Rectal smooth muscle tissue (tissue), 1 donor: ENCODE data around the gene PBX1.
A peak's percentile ranks its signal among the peaks of the same experiment; 100 is the strongest.

Experiments
- H3K27ac ChIP-seq: one replicate; pipeline ENCODE4 v1.7.0; 2013; ENCODE audit warnings: low read depth, low read length, inconsistent platforms
- H3K27me3 ChIP-seq: one replicate; pipeline ENCODE4 v1.7.0; 2013; ENCODE audit warnings: low read length; ENCODE audit not compliant: control insufficient read depth, insufficient read depth
- H3K36me3 ChIP-seq: one replicate; pipeline ENCODE4 v1.7.0; 2013; ENCODE audit warnings: low read length; ENCODE audit not compliant: control insufficient read depth, insufficient read depth
- H3K4me1 ChIP-seq: one replicate; pipeline ENCODE4 v1.7.0; 2013; ENCODE audit warnings: low read length; ENCODE audit not compliant: control insufficient read depth, insufficient read depth
- H3K4me3 ChIP-seq: one replicate; pipeline ENCODE4 v1.7.0; 2013; ENCODE audit warnings: low read length
- H3K9ac ChIP-seq: one replicate; pipeline ENCODE4 v1.7.0; 2013; ENCODE audit warnings: low read length

The PBX1 gene

DNA sequence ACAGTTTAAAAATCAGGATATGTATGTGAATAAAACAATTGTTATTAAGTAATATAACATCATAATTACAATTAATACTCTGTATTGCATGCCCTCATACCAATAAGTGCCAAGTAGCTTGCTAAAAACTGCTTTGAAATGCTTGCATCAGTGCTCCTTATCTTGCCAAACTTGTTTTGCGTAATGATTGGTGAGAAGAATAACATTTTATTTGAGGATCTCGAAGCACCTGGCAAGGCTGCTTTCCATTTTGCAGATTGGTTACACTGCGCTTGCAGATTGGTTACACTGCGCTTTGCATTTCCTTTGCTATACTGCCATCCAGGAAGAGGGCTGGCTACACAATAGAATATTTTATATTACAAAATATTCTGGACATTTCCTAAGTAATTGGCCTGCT, 1.7 kb upstream of the PBX1 start:
- no peak overlapping the region for H3K4me3 ChIP-seq
- H3K27me3 ChIP-seq: no peaks in the 10 kb centered on the region
- H3K27ac ChIP-seq: no peak overlapping the region
- no peaks in the 10 kb centered on the region for H3K4me1 ChIP-seq
- no peaks in the 10 kb centered on the region for H3K36me3 ChIP-seq
- H3K9ac ChIP-seq: no peak overlapping the region

DNA sequence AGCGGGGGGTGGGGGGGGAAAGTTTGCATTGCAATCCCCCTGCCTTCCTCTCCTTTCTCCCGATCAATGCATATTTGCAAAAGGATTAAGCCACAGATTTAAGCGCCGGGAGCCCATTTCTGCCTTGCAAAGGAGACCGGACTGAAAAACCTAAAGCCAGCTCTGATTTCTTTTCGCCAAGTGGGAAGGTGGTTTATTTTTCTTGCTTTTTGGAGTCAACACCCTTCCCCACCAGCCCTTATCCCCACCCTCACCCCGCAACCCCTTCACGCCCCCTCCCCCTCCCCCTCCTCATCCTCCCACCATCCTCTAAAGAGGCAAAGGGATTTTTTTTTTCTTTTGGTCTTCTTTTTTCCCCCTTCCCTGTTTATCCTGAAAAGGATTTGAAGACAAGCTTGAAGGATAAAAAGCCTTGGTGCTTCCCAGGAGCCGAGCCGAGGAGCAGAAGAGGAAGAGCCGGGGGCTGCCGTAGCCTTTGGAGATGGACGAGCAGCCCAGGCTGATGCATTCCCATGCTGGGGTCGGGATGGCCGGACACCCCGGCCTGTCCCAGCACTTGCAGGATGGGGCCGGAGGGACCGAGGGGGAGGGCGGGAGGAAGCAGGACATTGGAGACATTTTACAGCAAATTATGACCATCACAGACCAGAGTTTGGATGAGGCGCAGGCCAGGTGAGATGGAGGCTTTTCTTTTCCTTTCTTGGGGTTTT, 513 bp downstream of the PBX1 start:
- Histone ChIP-seq H3K4me3 (peak overlapping the region; percentile 83), H3K36me3 (no peaks in the 10 kb centered on the region), H3K9ac (no peak overlapping the region), H3K27me3 (no peaks in the 10 kb centered on the region), H3K4me1 (no peaks in the 10 kb centered on the region), H3K27ac (peak overlapping the region; percentile 85)

DNA sequence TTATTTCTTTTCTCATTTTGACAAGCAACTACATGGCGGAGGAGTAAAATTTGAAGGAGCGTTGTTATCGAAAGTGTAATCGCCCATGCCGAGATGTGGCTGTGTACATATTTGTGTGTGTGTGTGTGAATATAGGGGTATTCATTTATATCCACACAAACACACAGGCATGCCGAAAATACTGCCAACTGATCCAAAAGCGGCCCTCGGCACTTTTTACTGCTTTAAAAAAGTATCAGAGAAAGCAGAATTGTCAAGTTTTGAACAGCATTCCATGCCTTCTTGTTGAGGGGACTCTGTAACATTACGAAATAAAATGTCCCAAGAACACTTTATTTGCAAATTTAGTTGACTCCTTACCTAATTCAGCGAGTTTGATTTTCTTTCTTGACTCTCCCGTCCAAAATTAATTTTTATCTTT, 1.1 kb downstream of the PBX1 start:
- peak overlapping the region; percentile 85 for H3K27ac ChIP-seq
- H3K9ac ChIP-seq: no peak overlapping the region
- H3K4me3 ChIP-seq: peak overlapping the region; percentile 83
- H3K27me3 ChIP-seq: no peaks in the 10 kb centered on the region
- no peaks in the 10 kb centered on the region for H3K4me1 ChIP-seq
- no peaks in the 10 kb centered on the region for H3K36me3 ChIP-seq

DNA sequence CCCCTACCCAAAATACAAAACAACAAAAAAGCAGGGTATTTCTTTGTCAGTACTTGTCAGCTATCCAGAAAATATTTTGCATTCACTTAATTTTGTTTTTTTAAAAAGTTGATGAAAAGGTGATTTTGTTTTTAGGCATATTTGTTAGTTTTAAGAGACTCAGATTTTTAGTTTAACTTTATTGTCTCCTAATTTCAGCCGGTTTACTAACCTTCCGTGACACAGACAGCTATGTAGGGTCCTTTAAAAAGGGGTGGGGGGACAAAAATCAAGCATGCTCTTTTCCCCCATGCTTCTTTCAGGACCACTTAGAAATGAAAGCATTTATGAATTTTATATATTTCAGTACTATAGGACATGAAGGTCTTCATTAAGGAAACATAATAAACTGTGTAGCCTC, 1.6 kb downstream of the PBX1 start:
- Histone ChIP-seq H3K9ac (no peak overlapping the region), H3K4me3 (peak overlapping the region; percentile 83), H3K36me3 (no peaks in the 10 kb centered on the region), H3K27me3 (no peaks in the 10 kb centered on the region), H3K4me1 (peaks cover 3% of the 10 kb centered on the region), H3K27ac (peak overlapping the region; percentile 85)

DNA sequence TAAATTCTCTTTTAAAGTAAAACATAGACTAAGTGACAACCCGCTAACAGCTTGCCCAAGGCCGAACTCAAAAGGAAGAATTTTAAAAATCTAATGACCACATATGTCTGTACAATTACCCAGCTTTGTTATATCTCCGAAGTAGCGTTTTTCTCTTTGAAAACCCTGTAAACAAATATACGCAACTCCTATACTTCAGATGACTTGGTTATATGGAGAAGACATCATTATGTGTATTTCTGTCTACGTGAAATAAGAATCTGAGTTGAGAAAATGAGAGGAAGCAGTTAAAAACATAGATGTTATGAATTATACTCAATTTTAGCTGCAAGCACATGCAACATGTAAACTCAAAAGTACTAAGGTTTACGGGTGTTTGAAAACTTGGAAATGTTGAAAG, 2.0 kb downstream of the PBX1 start:
- no peaks in the 10 kb centered on the region for H3K36me3 ChIP-seq
- peak overlapping the region; percentile 83 for H3K4me3 ChIP-seq
- H3K27ac ChIP-seq: peak overlapping the region; percentile 85
- peaks cover 3% of the 10 kb centered on the region for H3K4me1 ChIP-seq
- no peak overlapping the region for H3K9ac ChIP-seq
- no peaks in the 10 kb centered on the region for H3K27me3 ChIP-seq

DNA sequence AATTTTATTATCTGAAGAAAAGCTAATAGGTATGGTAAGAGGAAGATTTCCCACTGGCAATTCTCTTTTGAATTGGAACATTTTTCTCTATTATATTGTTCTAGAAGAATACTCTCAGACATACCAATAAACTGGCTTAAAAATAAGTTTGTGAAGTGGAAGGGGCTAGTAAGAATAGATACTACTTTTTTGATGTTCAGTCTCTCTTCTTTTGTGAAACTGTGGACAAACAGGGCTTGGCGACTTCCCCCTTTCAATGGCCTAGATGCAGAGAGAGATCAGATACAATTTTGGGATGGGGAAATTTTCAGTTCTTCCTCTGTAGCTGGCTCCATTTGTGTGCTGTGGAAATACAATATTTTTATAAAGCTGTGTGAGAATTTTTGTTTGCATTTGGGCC, 2.5 kb downstream of the PBX1 start:
- Histone ChIP-seq H3K9ac (no peak overlapping the region), H3K36me3 (no peaks in the 10 kb centered on the region), H3K27ac (peak overlapping the region; percentile 85), H3K4me1 (peaks cover 3% of the 10 kb centered on the region), H3K4me3 (peak overlapping the region; percentile 83), H3K27me3 (no peaks in the 10 kb centered on the region)

DNA sequence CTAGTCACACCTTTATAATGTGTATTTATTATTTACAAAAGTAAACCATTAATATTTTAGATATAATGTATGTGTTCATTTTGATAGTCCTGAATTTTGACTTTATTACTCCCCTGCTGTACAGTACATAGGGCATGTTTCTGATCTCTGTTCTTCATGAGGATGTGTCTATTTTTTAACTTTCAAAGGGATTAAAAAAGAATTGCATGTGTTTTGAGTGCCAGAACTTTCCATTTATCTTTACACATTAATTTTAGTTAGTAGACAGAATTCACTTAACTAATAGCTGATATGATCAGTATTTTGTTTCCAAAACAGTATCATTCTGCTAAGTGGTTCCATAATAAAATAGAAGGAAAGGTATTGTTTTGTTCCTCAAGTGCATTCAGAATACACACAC, 3.1 kb downstream of the PBX1 start:
- no peaks in the 10 kb centered on the region for H3K27me3 ChIP-seq
- H3K27ac ChIP-seq: peak overlapping the region; percentile 85
- peaks cover 3% of the 10 kb centered on the region for H3K4me1 ChIP-seq
- no peak overlapping the region for H3K9ac ChIP-seq
- peak overlapping the region; percentile 83 for H3K4me3 ChIP-seq
- H3K36me3 ChIP-seq: no peaks in the 10 kb centered on the region

DNA sequence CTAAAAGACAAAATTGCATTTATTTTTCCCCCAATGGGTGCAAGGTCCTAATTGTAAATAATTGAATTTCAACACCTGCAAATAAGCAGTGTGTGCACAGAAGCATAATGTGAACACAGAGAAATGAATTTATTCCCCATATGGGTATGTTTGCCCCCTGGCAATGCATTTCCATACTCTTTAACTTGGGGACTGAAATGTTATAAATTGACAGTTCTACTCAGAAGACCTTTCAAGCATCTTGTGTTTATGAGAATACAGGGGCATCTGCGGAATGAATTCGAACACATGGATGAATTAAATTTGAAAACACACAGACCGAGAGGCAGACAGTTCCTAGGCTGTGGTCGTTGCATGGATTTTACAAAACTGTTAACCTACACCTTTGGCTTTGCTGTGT, 3.5 kb downstream of the PBX1 start:
- H3K27ac ChIP-seq: peak overlapping the region; percentile 71

DNA sequence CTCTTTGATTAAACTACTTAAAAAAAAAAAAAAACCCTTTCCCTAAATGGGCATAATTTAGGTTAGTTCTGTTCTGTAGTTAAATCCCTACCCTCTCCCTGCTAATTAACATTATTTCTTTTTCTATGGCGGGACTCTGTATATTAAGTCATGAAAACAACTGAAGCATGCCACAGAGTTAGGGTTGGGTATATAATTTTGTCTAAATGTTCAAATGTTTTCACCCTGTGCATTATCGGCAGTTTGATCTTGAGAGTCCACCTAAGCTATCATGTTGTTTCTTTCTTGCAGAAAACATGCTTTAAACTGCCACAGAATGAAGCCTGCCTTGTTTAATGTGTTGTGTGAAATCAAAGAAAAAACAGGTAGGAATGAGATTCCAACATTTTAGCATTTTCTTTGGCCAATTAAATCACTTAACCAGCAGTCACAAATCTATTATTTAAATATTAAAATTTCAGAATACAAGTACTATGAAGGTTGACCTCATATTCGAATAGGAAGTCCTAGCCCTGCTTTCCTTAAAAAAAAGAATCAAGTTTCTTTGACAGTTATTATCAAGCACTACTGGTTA, 4.0 kb downstream of the PBX1 start:
- Histone ChIP-seq H3K27me3 (no peaks in the 10 kb centered on the region), H3K27ac (peak overlapping the region; percentile 71), H3K4me1 (peaks cover 3% of the 10 kb centered on the region), H3K36me3 (no peaks in the 10 kb centered on the region), H3K9ac (no peak overlapping the region), H3K4me3 (peak overlapping the region; percentile 83)

More for the DNA sequence above, 3.5 kb downstream of the PBX1 start:
- H3K27me3 ChIP-seq: no peaks in the 10 kb centered on the region
- H3K36me3 ChIP-seq: no peaks in the 10 kb centered on the region
- H3K4me1 ChIP-seq: peaks cover 3% of the 10 kb centered on the region
- no peak overlapping the region for H3K9ac ChIP-seq
- H3K4me3 ChIP-seq: peak overlapping the region; percentile 83

DNA sequence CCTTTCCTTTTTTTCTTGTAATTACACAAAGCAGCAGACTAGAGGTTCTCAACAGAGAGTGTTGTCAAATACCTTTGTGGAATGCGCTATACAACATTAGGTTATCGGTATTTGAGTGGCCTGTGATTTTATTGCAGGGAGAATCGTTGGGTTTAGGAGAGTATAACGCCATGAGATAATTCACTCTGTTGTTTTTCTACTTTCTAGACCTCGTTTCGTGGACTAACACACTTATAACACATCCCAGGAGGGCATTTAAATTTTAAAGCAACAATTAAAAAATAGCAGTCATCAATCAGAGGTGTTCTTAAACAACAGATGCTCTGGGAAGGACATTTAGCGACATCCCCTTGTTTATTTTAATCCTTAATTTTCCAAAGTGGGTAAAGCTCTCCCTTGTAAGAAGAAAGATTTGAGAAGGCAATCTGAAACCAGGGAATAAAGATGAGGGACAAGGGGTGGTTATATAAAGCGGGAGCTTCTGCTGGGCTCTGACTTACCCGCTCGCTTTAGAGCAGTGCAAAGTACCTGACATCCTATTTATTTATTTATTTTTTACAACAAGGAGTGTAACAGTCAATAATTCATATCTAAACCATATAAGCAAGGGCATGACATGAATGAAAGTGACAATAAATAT, 4.9 kb downstream of the PBX1 start:
- H3K9ac ChIP-seq: no peak overlapping the region
- H3K36me3 ChIP-seq: no peaks in the 10 kb centered on the region
- H3K4me3 ChIP-seq: peak overlapping the region; percentile 53
- H3K27ac ChIP-seq: peak overlapping the region; percentile 71
- no peaks in the 10 kb centered on the region for H3K27me3 ChIP-seq
- H3K4me1 ChIP-seq: peaks cover 9% of the 10 kb centered on the region

DNA sequence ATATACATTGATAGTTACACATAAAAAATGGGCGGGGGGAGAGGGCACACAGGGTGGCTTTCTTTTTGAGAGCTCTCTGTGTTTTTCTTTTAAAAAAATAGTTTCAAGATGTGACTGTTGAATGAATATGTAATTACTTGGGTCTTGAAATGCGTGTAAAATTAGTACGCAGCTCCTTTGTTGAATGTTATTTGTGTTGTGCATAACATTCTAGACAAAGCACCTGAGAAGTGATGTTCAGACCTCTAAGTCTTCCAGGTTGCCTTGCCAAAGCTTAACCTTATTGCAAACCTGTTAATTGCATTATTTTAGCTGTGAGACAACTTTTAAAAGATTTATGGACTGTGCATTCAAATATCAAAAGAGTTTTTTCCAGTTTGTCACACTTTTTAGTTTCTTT, 5.4 kb downstream of the PBX1 start:
- H3K4me1 ChIP-seq: peaks cover 9% of the 10 kb centered on the region
- no peaks in the 10 kb centered on the region for H3K27me3 ChIP-seq
- H3K36me3 ChIP-seq: no peaks in the 10 kb centered on the region
- H3K27ac ChIP-seq: peak overlapping the region; percentile 71
- H3K4me3 ChIP-seq: peak overlapping the region; percentile 53
- H3K9ac ChIP-seq: no peak overlapping the region

DNA sequence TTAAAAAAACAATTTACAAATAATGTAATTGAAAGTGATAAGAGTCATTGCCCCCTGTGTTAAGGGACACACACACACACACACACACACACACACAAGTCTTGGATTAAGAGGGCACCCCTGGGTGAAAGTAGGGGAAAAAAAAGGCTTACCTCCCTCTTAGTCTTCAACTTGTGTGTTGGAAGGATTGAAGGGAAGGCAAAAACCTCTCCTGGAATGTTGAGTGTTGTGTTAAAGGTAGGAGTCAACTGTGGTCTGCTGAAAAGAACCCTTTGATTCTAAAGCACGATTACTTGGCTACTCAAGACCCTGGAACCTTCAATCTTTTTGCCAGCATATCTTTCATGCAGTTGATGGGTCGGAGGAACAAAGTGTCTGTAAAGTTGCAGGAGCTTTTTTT, 6.4 kb downstream of the PBX1 start:
- H3K4me3 ChIP-seq: peak overlapping the region; percentile 14
- H3K36me3 ChIP-seq: no peaks in the 10 kb centered on the region
- peak overlapping the region; percentile 62 for H3K27ac ChIP-seq
- no peak overlapping the region for H3K9ac ChIP-seq
- no peaks in the 10 kb centered on the region for H3K27me3 ChIP-seq
- H3K4me1 ChIP-seq: peaks cover 11% of the 10 kb centered on the region
